Posterior vena cava (tissue), 2 donors: Measurements from ENCODE around the gene PRSS35. TPM values are rescaled to one million over a fixed set of nuclear protein-coding genes. Genes with fewer than 3 reads are reported as not detected.
"Not testable (repeated sequence)": the region's sequence is repeated elsewhere in the genome, so short reads cannot be mapped to it uniquely, and the experiment has no call there.

Source experiments
- DNase-seq: peaks from one replicate; pipeline ENCODE4 v3.0.0-alpha.2; 2020; ENCODE audit warnings: low spot score
- intact Hi-C, 2 donors: fragments of 100-400 bp; cut with DNase I; formaldehyde crosslinking; loops; one replicate each; pipeline versions ENCODE4 v1.14.1 to v1.14.2; 2022 to 2023
- total RNA-seq, 2 donors: library from RNA; stranded (reverse); fragmentation: NEBNext Ultra II Directional; extraction: Animal tissue kit (Norgen Biotek cat#: 25700); gene quantifications; one replicate each; pipeline ENCODE4 v1.2.1, GENCODE V29; 2021
- donor health status: DM: yes; HTN: yes; CAD: no.
- donor health status: DM: yes; HTN: yes; CAD: no.

The PRSS35 gene
- total RNA-seq, 2 donors from 2014 or later, result 1.8 to 2.8 TPM

- intact Hi-C loops, result loop anchor here (5.0 to 10.0 kb wide), 2 partner anchors 79 to 96 kb away; partner anchors contain the start of gene ME1 (in 1 of the 2)
- DNase-seq, result no peak
Measured at GRCh38 chr6:83511266-83511665, 1.1 kb upstream of the PRSS35 start.

DNA sequence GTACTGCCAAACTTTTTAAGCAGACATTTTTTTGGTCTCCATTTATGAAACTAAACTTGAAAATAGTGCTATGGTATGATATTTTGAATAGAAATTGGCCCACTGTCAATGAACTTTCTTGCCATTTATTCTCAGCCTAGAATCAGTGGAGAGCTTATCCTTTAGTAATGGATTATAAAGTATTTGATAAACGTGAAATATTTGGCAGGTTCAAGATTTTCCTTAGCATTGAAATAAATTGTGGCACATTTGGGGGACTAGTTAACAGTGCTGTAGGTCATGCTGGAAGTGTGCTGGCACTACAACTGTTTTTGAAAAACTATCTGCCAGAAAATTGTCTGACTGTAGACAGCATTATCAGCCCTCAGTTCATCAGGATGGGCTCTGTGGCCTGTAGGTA lies 2.1 kb downstream of the PRSS35 start:
- DNase-seq, result no peak
- intact Hi-C loops, result loop anchor here (5.0 to 10.0 kb wide), 2 partner anchors 82 to 100 kb away; partner anchors contain the start of gene ME1 (in 1 of the 2)

DNA sequence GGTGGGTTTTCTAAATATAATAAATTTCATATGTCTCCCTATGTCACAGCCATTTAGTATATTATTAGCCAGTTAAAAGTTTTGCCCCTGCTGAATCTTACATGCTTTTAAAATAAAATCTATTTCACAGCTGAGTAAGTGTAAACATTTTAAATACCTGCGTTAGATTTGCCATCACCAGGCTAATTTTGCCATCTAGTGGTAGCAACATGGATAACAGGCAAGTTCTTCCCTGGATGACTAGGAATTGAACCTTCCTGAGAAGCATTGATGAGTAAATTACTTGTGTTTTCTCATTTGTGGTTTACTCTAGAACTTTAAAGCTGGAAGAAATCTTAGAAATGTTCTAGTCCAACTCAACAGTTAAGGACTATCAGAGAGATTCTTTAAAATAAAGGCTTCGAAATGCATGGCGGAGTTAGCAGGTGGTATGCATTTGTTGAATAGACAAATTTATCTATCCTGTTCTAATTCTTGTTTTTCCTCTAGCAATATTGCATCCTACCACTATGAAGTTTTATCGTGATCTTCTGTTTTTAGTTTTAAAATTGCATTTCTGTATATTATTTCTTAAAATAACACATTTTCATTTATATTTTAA lies 2.6 kb downstream of the PRSS35 start:
- intact Hi-C loops, result loop anchor here (5.0 to 10.0 kb wide), 2 partner anchors 83 to 100 kb away; partner anchors contain the start of gene ME1 (in 1 of the 2)
- no peak for DNase-seq

GRCh38 chr6:83517500-83517899 lies 5.2 kb downstream of the PRSS35 start:
- no peak for DNase-seq
- intact Hi-C loops, result loop anchor here in 1 of 2 donors (10.0 kb wide), 1 partner anchor 103 kb away; no protein-coding TSS in a partner anchor

DNA sequence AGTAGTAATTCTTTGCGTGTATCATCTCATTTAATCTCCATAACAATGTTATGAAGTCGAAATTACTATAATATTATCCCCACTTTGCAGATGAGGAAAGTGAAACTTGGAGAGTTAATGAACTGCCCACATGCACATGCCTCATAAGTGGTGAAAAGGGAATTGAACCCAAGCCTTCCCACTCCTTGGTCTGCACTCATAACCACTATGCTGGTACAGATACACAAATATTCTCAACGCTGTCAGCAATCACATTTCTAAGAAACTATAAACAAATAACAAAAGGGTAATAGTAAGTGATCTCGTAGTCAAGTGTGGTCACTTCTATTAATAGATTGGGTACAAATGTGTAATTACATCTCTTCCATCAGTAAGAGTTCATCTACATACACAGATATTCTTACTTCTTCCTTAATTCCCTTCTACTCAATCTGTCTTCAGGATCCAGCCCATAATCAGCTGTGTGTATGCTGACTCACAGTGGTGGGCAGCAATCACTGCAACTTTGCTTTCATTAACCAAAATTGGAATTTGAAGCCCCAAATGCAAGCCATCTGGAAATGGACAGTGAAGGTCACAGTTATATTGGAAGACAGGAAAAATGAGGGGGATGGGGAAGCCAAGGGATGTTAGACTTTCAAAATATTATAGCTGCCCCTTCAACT lies 6.6 kb downstream of the PRSS35 start:
- intact Hi-C loops, result loop anchor here in 1 of 2 donors (10.0 kb wide), 1 partner anchor 104 kb away; no protein-coding TSS in a partner anchor
- no peak for DNase-seq

- no peak for DNase-seq
- intact Hi-C loops, result no loop called here
Measured at GRCh38 chr6:83536034-83536646, 23.8 kb downstream of the PRSS35 start.

DNA sequence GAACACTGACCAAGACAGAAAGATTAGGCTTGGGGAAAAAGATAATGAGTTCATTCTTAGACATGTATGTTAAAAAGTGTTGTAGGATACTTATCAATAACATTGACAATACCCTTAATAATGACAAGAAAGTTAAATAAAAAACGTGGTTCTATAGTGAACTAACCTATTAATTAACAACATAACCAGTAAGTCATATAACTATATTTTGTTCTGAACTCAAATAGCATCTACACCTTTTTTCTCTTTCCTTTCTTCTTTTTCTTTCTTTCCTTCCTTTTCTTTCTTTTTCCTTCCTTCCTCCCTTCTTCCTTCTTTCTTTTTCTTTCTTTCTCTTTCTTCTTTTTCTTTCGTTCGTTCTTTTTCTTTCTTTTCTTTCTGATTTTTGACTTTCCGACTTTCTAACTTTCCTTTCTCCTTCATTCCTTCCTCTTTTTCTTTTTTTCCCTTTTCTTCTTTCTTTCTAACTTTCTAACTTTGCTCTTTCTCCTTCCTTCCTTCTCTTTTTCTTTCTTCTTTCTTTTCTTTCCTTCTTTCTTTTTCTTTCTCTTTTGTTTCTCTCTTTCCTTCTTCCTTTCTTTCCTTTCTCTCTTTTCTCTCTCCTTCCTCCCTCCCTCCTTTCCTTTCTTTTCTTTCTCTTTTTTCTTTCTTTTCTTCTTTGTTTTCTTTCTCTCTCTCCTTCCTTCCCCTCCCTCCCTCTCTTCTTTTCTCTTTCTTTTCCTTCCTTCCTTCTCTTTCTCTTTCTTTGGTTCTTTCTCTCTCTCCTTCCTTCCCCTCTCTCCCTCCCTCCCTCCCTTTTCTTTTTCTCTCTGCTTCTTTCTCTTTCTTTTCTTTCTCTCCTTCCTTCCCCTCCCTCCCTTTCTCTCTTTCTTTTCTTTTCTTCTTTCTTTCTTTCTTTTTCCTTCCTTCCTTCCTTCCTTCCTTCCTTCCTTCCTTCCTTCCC lies 24.6 kb downstream of the PRSS35 start:
- DNase-seq, result no peak
- intact Hi-C loops, result no loop called here

- no peak for DNase-seq
- intact Hi-C loops, result no loop called here
Measured at GRCh38 chr6:83539678-83540077, 27.3 kb downstream of the PRSS35 start.

DNA sequence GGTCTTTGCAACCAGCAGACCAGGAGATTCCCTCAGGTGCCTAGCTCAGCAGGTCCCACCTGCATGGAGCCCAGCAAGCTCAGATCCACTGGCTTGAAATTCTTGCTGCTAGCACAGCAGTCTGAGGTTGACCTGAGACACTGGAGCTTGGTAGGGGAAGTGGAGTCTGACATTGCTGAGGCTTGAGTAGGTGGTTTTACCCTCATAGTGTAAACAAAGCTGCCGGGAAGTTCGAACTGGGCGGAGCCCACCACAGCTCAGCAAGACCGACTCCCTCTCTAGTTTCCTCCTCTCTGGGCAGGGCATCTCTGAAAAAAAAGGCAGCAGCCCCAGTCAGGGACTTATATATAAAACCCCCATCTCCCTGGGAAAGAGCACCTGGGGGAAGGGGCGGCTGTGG lies 34.3 kb downstream of the PRSS35 start:
- intact Hi-C loops, result no loop called here

DNA sequence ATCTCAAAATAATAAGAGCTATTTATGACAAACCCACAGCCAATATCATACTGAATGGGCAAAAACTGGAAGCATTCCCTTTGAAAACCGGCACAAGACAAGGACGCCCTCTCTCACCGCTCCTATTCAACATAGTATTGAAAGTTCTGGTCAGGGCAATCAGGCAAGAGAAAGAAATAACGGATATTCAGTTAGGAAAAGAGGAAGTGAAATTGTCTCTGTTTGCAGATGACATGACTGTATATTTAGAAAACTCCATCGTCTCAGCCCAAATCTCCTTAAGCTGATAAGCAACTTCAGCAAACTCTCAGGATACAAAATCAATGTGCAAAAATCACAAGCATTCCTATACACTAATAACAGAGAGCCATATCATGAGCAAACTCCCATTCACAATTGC lies 38.1 kb downstream of the PRSS35 start:
- intact Hi-C loops, DNase-seq: not testable (repeated sequence)

More for the DNA sequence above, 34.3 kb downstream of the PRSS35 start:
- no peak for DNase-seq

DNA sequence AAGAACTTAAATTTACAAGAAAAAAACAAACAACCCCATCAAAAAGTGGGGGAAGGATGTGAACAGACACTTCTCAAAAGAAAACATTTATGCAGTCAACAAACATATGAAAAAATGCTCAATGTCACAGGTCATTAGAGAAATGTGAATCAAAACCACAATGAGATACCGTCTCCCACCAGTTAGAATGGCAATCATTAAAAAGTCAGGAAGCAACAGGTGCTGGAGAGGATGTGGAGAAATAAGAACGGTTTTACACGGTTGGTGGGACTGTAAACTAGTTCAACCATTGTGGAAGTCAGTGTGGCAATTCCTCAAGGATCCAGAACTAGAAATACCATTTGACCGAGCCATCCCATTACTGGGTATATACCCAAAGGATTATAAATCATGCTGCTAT lies 39.4 kb downstream of the PRSS35 start:
- not testable (repeated sequence) for DNase-seq

GRCh38 chr6:83556871-83557270 lies 44.5 kb downstream of the PRSS35 start:
- no peak for DNase-seq
- intact Hi-C loops, result no loop called here

More for the DNA sequence above, 39.4 kb downstream of the PRSS35 start:
- intact Hi-C loops, result not testable (repeated sequence)

GRCh38 chr6:83558975-83559374 lies 46.6 kb downstream of the PRSS35 start:
- intact Hi-C loops, result no loop called here
- no peak for DNase-seq

GRCh38 chr6:83571663-83572185 lies 59.4 kb downstream of the PRSS35 start:
- intact Hi-C loops, DNase-seq: not testable (repeated sequence)

- intact Hi-C loops, result no loop called here
- DNase-seq, result no peak
Measured at GRCh38 chr6:83574783-83575182, 62.4 kb downstream of the PRSS35 start.
